Measurements from ENCODE around the gene RIMBP2.

Gene RIMBP2

DNA sequence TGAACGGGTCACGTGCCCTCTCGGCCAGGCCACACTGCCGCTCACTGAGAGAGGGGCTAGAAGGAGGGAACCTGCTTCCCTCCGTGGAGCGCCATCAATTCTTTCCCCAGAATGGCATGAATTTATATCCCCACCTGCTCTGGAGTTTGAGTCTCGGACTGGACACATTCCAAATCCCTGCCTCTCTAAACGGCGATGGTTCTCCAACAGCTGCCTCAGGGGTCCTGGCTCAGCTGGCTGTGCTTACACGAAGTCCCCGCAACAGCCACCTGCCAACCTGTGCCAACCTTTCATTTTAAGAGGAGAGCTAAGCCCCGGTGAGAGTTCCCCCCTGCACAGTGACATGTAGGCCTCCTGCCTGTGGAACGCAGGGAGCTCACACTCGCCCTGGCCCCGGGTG, 73.2 kb downstream of the RIMBP2 start:
- no peak overlapping the region for H3K27ac Mint-ChIP-seq
- ATAC-seq (ENCODE audit: low read depth) (no peak), DNase-seq (ENCODE audit: low spot score in 2 of 2) (no peak)
- H3K4me3 Mint-ChIP-seq: no peak overlapping the region
- H3K4me1 Mint-ChIP-seq: no peaks in the 10 kb centered on the region
- H3K36me3 Mint-ChIP-seq: peaks cover 2% of the 10 kb centered on the region
- H3K27me3 Mint-ChIP-seq: no peaks in the 10 kb centered on the region
- no peaks in the 10 kb centered on the region for H3K9me3 Mint-ChIP-seq

DNA sequence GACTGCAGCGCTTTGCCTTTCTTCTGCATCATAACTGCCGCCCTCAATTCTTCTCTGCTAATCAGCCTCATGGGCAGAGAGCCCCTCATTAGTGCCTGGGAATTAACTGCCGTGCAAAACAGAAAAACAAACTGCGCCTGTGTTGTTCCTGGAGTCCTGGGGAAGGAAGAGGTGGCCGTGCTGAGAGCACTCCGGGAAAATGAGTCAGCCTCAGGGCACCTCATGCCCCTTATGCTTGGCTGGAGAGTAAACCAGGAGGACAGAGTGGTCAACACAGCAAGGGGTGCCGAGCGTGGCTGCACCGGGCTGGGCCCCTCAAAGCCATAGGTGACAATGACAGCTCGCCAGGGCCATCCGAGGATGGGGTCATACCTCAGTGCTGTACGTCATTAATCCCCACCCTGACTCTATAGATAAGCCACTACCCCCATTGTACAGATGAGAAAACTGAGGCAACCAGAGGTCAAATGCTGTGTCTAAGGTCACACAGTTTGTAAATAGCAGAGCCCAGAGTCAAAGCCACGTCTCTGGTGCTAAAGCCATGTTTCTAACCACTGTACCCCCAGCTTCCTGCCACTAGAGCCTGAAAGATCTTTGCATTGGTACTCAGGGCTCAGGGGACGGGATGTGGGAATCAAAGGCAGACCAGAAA, 74.4 kb downstream of the RIMBP2 start:
- H3K27me3 Mint-ChIP-seq: no peaks in the 10 kb centered on the region
- DNase-seq (ENCODE audit: low spot score in 2 of 2) (no peak), ATAC-seq (ENCODE audit: low read depth) (no peak)
- no peaks in the 10 kb centered on the region for H3K4me1 Mint-ChIP-seq
- no peak overlapping the region for H3K4me3 Mint-ChIP-seq
- peaks cover 2% of the 10 kb centered on the region for H3K36me3 Mint-ChIP-seq
- no peaks in the 10 kb centered on the region for H3K9me3 Mint-ChIP-seq
- H3K27ac Mint-ChIP-seq: no peak overlapping the region

DNA sequence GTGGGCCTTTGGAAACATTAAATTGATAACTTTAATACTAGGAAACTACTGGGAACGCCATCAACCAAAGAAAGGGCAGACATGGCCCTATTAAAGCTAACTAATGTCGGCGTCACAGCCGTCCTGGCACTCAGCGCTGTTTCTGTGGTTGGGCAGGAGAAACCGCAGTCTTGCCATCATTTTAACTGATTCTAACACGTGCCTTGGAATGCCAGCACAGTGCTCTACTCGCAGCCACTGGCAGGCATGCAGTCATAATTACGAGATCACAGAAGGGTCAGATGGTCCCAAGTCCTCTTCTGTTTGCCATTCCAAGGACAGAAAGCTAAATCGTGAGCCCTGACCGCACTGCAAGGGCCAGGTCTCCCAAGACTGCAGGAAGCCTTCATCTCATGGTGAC, 75.2 kb downstream of the RIMBP2 start:
- no peaks in the 10 kb centered on the region for H3K36me3 Mint-ChIP-seq
- no peak overlapping the region for H3K4me3 Mint-ChIP-seq
- H3K9me3 Mint-ChIP-seq: no peaks in the 10 kb centered on the region
- DNase-seq (ENCODE audit: low spot score in 2 of 2): no peak
- no peak for ATAC-seq (ENCODE audit: low read depth)
- no peak overlapping the region for H3K27ac Mint-ChIP-seq
- H3K4me1 Mint-ChIP-seq: no peaks in the 10 kb centered on the region
- peaks cover 3% of the 10 kb centered on the region for H3K27me3 Mint-ChIP-seq

DNA sequence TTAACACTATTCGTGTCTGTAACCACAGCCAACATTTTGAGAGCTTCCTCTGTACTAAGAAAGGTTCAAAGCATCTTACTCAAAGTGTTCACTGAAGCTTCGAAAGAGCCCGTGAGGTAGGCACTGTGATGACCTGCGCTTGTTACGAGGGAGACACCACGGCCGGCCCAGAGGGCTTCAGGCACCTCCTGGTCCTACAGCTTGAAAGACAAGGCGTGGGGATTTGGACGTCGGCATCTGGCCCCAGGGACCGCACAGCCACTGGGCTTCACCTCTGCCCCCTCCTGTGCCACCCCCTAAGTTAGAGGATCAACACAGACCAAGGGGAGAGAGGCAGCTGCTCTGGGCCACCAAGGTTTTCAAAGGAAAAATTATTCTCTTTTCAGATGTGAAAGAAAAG, 75.6 kb downstream of the RIMBP2 start:
- no peak overlapping the region for H3K27ac Mint-ChIP-seq
- ATAC-seq (ENCODE audit: low read depth): no peak
- no peak overlapping the region for H3K4me3 Mint-ChIP-seq
- no peaks in the 10 kb centered on the region for H3K36me3 Mint-ChIP-seq
- H3K9me3 Mint-ChIP-seq: no peaks in the 10 kb centered on the region
- H3K4me1 Mint-ChIP-seq: no peaks in the 10 kb centered on the region
- peaks cover 4% of the 10 kb centered on the region for H3K27me3 Mint-ChIP-seq
- no peak for DNase-seq (ENCODE audit: low spot score in 2 of 2)

DNA sequence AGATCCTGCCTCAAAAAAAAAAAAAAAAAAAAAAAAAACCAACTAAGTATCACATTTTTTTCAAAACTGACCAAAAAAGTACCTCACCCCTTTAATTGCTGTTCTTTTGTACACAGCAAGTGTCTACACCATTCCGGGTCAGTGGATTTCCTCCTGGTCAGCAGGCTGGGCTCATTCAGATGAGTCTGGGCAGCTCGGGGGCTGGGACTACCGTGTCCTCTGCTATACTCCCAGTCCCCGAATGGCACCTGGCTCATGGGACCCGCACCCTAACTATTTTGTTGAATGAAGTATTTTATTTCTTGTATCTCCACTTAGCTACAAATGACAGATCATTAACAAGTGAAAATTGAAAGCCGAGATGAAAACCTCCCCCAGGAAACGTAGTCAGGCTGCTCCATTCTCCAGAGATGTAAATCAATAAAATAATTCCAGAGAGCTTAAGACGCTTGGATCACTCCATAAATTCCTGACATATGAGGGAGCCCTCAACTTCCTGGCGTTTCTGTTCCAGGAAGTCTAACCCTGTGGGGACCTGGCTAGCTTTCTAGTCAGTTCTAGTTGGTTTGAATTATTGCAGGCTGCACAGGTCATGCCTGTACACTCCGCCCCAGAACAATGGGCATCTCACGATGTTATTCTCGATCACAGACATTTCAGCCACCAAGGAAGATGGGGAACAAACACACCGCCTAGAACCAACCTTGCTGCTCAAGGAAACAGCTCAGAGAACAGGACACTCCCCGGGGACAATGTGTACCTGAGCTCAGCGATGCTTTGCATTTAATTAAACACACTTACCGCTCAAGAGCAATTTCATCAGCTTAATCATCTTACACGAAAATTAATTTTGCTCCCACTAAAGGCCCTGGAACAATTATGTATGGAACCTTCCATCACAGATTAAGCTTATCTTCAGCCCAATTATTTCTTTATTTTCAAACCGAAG, 76.3 kb downstream of the RIMBP2 start:
- no peaks in the 10 kb centered on the region for H3K4me1 Mint-ChIP-seq
- ATAC-seq (ENCODE audit: low read depth): no peak
- peaks cover 4% of the 10 kb centered on the region for H3K27me3 Mint-ChIP-seq

DNA sequence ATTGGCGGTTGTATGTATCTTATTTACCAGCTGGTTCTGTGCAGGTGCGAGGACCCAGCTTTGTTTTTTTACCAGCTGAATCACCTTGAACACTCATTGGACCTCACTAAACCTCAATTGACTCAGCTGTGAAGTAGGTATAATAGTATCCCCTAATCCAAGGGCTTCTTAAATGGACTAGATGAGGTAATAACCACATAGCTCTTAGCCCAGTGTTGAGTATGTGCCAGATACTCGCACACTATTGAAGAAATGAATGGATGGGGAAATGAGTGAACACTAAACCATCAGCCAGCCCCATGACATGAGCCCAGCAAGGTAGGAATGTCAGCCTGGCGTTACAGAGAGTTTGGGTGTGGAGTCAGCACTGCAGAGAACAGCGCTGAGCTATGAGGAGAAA, 79.7 kb downstream of the RIMBP2 start:
- no peaks in the 10 kb centered on the region for H3K4me1 Mint-ChIP-seq
- H3K27ac Mint-ChIP-seq: no peak overlapping the region
- peaks cover 4% of the 10 kb centered on the region for H3K27me3 Mint-ChIP-seq
- H3K9me3 Mint-ChIP-seq: no peaks in the 10 kb centered on the region
- no peaks in the 10 kb centered on the region for H3K36me3 Mint-ChIP-seq
- DNase-seq (ENCODE audit: low spot score in 2 of 2) (no peak), ATAC-seq (ENCODE audit: low read depth) (no peak)
- no peak overlapping the region for H3K4me3 Mint-ChIP-seq

More for the DNA sequence above, 76.3 kb downstream of the RIMBP2 start:
- Mint-ChIP-seq H3K36me3 (no peaks in the 10 kb centered on the region), H3K27ac (no peak overlapping the region), H3K9me3 (no peaks in the 10 kb centered on the region), H3K4me3 (no peak overlapping the region)
- no peak for DNase-seq (ENCODE audit: low spot score in 2 of 2)

DNA sequence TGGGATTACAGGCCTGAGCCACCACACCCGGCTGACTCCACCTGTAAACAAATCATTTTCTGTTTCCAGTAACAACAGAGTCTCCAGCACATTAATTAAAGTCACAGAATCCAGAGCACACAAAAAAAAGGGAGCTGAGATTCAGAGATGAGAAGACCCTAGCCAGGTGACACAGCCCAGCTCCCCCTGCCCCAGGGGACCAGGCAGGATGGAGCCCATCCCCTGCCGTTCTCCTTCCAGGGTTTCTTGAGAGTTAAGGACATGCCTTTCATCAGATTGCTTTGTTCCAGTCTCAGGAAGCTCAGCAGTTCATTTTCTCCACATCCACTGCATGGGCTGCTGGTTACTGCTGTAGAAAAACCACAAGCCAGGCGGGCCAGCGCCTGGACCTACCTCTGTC, 81.2 kb downstream of the RIMBP2 start:
- no peak for ATAC-seq (ENCODE audit: low read depth)
- H3K27ac Mint-ChIP-seq: no peak overlapping the region
- peaks cover 2% of the 10 kb centered on the region for H3K9me3 Mint-ChIP-seq
- no peaks in the 10 kb centered on the region for H3K36me3 Mint-ChIP-seq
- DNase-seq (ENCODE audit: low spot score in 2 of 2): no peak
- H3K4me1 Mint-ChIP-seq: no peaks in the 10 kb centered on the region
- peaks cover 4% of the 10 kb centered on the region for H3K27me3 Mint-ChIP-seq
- no peak overlapping the region for H3K4me3 Mint-ChIP-seq

DNA sequence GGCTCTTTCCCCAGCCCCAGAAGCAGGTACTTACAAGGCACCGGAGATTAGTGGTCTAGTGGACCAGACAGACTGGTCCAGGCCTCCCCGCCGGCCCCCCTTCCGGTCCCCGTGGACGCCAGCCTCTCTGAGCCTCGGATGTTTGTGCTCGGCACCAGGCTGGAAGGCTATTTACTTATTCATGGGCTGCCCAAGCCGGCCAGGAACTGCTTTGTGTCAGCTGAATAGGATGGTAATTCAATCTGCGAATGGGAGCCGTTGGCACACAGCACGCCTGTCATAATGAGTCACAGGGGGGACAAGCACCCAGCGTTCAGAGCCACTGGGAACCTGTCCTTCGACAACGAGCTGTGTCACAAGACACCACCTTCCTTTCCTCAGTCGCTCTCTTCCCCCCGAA, 82.3 kb downstream of the RIMBP2 start:
- Mint-ChIP-seq H3K9me3 (peaks cover 2% of the 10 kb centered on the region), H3K27me3 (peaks cover 4% of the 10 kb centered on the region), H3K27ac (no peak overlapping the region), H3K4me1 (no peaks in the 10 kb centered on the region), H3K36me3 (no peaks in the 10 kb centered on the region), H3K4me3 (no peak overlapping the region)
- ATAC-seq (ENCODE audit: low read depth) (no peak), DNase-seq (ENCODE audit: low spot score in 2 of 2) (no peak)

DNA sequence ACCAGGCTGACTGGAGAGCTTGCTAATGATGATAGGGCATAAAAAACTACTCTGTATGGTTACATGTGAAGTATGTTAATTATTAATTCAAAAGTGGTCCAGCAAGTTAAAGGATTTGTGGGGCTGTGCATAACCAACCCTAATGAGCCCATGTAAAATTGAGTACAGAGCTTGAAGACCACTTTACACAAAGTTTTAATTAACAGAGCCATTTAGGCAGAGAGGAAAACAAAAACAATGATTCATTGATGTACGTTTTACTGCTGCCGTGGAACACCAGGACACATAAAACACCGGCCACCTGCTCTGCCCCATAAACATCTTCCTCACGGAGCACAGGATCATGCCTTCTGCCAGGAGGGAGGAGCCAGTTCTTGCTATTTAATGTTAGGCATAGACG, 83.5 kb downstream of the RIMBP2 start:
- no peak overlapping the region for H3K27ac Mint-ChIP-seq
- ATAC-seq (ENCODE audit: low read depth): no peak
- H3K36me3 Mint-ChIP-seq: no peaks in the 10 kb centered on the region

DNA sequence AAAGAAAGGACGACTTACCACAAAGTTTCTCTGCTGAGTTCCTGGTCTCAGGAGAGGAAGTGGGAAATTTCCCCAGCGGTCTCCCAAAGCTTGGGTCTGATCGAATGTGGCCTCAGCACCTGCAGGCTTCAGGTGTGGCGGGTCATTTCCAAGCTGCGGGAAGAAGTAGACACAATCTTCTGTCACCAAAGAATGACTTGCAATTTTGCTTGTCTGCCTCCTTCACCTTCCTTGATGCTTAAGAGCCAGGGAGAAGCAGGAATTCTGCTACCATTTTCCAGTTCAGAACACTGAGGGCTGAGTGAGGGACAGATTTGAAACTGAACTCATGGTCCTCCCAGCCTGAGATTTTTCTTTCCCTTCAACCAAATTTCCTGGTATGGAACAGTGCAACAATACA, 87.8 kb downstream of the RIMBP2 start:
- H3K4me1 Mint-ChIP-seq: no peaks in the 10 kb centered on the region
- no peaks in the 10 kb centered on the region for H3K27me3 Mint-ChIP-seq
- ATAC-seq (ENCODE audit: low read depth) (no peak), DNase-seq (ENCODE audit: low spot score in 2 of 2) (no peak)
- H3K9me3 Mint-ChIP-seq: peaks cover 3% of the 10 kb centered on the region
- H3K27ac Mint-ChIP-seq: no peak overlapping the region
- H3K36me3 Mint-ChIP-seq: no peaks in the 10 kb centered on the region
- no peak overlapping the region for H3K4me3 Mint-ChIP-seq

More for the DNA sequence above, 83.5 kb downstream of the RIMBP2 start:
- no peak for DNase-seq (ENCODE audit: low spot score in 2 of 2)
- Mint-ChIP-seq H3K9me3 (peaks cover 2% of the 10 kb centered on the region), H3K4me3 (no peak overlapping the region), H3K27me3 (peaks cover 4% of the 10 kb centered on the region), H3K4me1 (no peaks in the 10 kb centered on the region)

DNA sequence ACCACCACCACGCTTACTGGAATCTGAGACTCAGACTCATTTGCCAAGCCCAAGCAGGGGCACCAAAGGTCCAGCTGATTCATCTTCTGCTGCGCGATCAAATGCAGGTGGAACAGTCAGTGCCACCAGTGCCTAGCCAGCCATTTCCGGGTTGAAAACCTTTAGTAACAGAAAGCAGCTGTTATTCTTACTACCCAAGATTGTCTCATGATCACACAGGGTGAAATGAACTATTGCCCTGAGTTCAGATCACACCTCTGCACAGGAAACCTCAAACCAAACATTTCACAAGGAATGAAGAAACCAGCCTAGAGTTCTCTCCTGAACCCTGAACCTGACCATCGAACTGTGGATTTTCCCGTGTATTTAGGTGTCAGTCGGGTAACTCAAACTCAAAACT, 88.9 kb downstream of the RIMBP2 start:
- Mint-ChIP-seq H3K4me3 (no peak overlapping the region), H3K36me3 (no peaks in the 10 kb centered on the region), H3K27ac (no peak overlapping the region), H3K4me1 (no peaks in the 10 kb centered on the region), H3K9me3 (peaks cover 3% of the 10 kb centered on the region), H3K27me3 (no peaks in the 10 kb centered on the region)
- DNase-seq (ENCODE audit: low spot score in 2 of 2): no peak
- no peak for ATAC-seq (ENCODE audit: low read depth)

DNA sequence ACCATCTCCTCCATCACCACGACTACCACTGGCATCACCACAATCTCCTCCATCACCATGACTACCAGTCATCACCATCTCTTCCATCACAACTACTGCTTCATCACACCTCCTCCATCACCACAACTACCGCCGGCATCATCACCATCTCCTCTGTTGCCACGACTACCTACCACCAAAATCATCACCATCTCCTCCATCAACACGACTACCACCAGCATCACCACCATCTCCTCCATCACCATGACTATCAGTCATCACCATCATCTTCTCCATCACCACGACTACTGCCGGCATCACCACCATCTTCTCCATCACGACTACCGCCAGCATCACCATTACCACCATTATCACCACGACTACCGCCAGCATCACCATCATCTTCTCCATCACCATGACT, 89.5 kb downstream of the RIMBP2 start:
- Mint-ChIP-seq H3K36me3 (no peaks in the 10 kb centered on the region), H3K4me3 (no peak overlapping the region), H3K4me1 (no peaks in the 10 kb centered on the region), H3K27ac (no peak overlapping the region), H3K9me3 (peaks cover 3% of the 10 kb centered on the region), H3K27me3 (no peaks in the 10 kb centered on the region)
- DNase-seq (ENCODE audit: low spot score in 2 of 2) (no peak), ATAC-seq (ENCODE audit: low read depth) (no peak)

DNA sequence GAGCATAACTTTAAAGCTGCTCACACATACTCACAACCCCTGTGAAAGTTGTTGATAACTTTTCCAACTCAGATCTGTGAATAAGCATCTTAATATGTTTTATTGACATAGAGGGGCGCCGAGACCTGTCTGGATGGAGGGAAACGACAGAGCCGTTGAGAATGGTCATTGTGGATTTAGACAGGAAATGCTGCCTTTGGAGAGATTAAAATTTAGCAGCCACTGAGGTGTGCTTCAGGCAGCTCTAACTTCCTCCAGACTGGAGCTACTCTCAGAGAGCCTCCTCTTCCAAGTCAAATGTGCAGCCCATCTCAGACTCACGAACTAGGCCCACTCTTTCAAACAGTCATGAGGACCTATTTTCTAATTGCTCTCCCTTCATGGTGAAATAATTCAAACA, 90.9 kb downstream of the RIMBP2 start:
- ATAC-seq (ENCODE audit: low read depth): no peak
- H3K4me1 Mint-ChIP-seq: no peaks in the 10 kb centered on the region
- DNase-seq (ENCODE audit: low spot score in 2 of 2): no peak

DNA sequence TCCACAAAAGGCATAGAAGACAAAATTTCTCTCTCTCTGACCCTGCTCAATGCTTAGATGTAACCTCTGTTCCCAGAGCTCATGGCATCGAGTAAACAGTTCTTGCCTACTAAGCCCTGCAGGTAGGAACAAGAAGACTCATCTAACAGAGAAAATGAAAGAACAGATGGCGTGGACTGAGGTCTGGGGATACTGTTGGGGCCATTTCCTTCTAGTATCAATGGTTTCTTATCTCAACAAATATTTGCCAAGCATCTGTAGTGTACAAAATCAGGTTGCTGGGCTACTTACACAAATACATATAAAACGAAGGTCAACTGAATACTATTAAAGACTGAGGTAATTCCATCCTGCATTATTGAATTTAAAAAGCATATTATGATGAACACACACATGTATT, 93.3 kb downstream of the RIMBP2 start:
- Mint-ChIP-seq H3K36me3 (no peaks in the 10 kb centered on the region), H3K9me3 (peaks cover 1% of the 10 kb centered on the region), H3K4me3 (no peak overlapping the region), H3K4me1 (no peaks in the 10 kb centered on the region), H3K27ac (no peak overlapping the region), H3K27me3 (no peaks in the 10 kb centered on the region)
- DNase-seq (ENCODE audit: low spot score in 2 of 2): no peak
- no peak for ATAC-seq (ENCODE audit: low read depth)

More for the DNA sequence above, 90.9 kb downstream of the RIMBP2 start:
- no peaks in the 10 kb centered on the region for H3K27me3 Mint-ChIP-seq
- H3K9me3 Mint-ChIP-seq: peaks cover 1% of the 10 kb centered on the region
- H3K27ac Mint-ChIP-seq: no peak overlapping the region
- H3K4me3 Mint-ChIP-seq: no peak overlapping the region
- H3K36me3 Mint-ChIP-seq: no peaks in the 10 kb centered on the region
